Dedifferentiated amniotic fluid mesenchymal stem cell (primary cell): ENCODE measurements around the gene TMEM269.
"Not testable (repeated sequence)": the region's sequence is repeated elsewhere in the genome, so short reads cannot be mapped to it uniquely, and the experiment has no call there.

Experiments used
- DNase-seq: peaks from one replicate; pipeline ENCODE4 v3.0.0-alpha.2; 2016; ENCODE audit errors: extremely low spot score

TMEM269 gene

GRCh38 chr1:42774928-42775526 is 9.8 kb upstream of the TMEM269 start:
- DNase-seq, result no peak

GRCh38 chr1:42776502-42776901 is 8.3 kb upstream of the TMEM269 start:
- DNase-seq, result no peak

- DNase-seq, result no peak
These were observed 6.9 kb upstream of the TMEM269 start for GRCh38 chr1:42777852-42778251.

GRCh38 chr1:42779725-42780124 is 5.1 kb upstream of the TMEM269 start:
- no peak for DNase-seq

- DNase-seq, result no peak
These were observed 4.6 kb upstream of the TMEM269 start for GRCh38 chr1:42780176-42780575.

GRCh38 chr1:42783092-42783491 is 1.7 kb upstream of the TMEM269 start:
- DNase-seq, result no peak

- DNase-seq, result no peak
These were observed 245 bp upstream of the TMEM269 start for GRCh38 chr1:42784547-42784945.

- no peak for DNase-seq
These were observed 1.3 kb downstream of the TMEM269 start for GRCh38 chr1:42786097-42786496.

- DNase-seq, result no peak
These were observed 3.2 kb downstream of the TMEM269 start for GRCh38 chr1:42788021-42788420.

GRCh38 chr1:42793824-42794223 is 9.0 kb downstream of the TMEM269 start:
- no peak for DNase-seq

GRCh38 chr1:42797414-42797813 is 12.6 kb downstream of the TMEM269 start:
- no peak for DNase-seq

GRCh38 chr1:42797979-42798378 is 13.2 kb downstream of the TMEM269 start:
- no peak for DNase-seq

GRCh38 chr1:42801832-42802473 is 17.2 kb downstream of the TMEM269 start:
- DNase-seq, result no peak

- no peak for DNase-seq
These were observed 21.4 kb downstream of the TMEM269 start for GRCh38 chr1:42806171-42806570.

- DNase-seq, result no peak
These were observed 21.8 kb downstream of the TMEM269 start for GRCh38 chr1:42806593-42806992.

- DNase-seq, result no peak
These were observed 22.4 kb downstream of the TMEM269 start for GRCh38 chr1:42807056-42807668.

- not testable (repeated sequence) for DNase-seq
These were observed 30.0 kb downstream of the TMEM269 start for GRCh38 chr1:42814815-42815214.

- no peak for DNase-seq
These were observed 31.3 kb downstream of the TMEM269 start for GRCh38 chr1:42815941-42816584.

- peak; percentile 78 for DNase-seq
These were observed 32.0 kb downstream of the TMEM269 start, which contains the start of the genes ERMAP and SVBP for GRCh38 chr1:42816585-42817439. ERMAP (plus strand) TSS chr1:42817122; CDS start chr1:42830449, 13,327 bp downstream. SVBP (minus strand) TSS chr1:42817397; CDS start chr1:42816544, 853 bp downstream.

- DNase-seq, result no peak
These were observed 32.6 kb downstream of the TMEM269 start for GRCh38 chr1:42817440-42817767.

- DNase-seq, result no peak
These were observed 33.2 kb downstream of the TMEM269 start for GRCh38 chr1:42817976-42818375.

GRCh38 chr1:42820813-42821212 is 36.0 kb downstream of the TMEM269 start:
- no peak for DNase-seq
